GM12878 (cell line): ENCODE data around the gene MAGI1.

Source experiments
- ATF2 ChIP-seq: IDR thresholded peaks from 2 replicates; pipeline ENCODE4 v1.6.1; 2012; ENCODE audit warnings: low read length, inconsistent platforms
- BCL11A ChIP-seq: IDR thresholded peaks from 2 replicates; pipeline ENCODE4 v1.6.1; 2011; ENCODE audit warnings: low read depth, low read length
- CBX5 ChIP-seq: sonication (generic); IDR thresholded peaks from 2 replicates; pipeline ENCODE4 v1.6.1; 2016; ENCODE audit warnings: low read depth, moderate library complexity, mild to moderate bottlenecking, inconsistent platforms
- CTCF ChIP-seq, 3 experiments: IDR thresholded peaks in 2 of 3; conservative IDR thresholded peaks in 1 of 3; 2 replicates each; pipeline ENCODE4 v1.5.1; 2011; ENCODE audit warnings: low read depth in 3 of 3, low read length in 3 of 3, mild to moderate bottlenecking in 3 of 3, control low read depth in 2 of 3, moderate library complexity in 2 of 3, inconsistent platforms in 1 of 3, mixed read lengths in 1 of 3; ENCODE audit not compliant: control insufficient read depth in 2 of 3, insufficient read depth in 1 of 3; ENCODE audit errors: extremely low read depth in 1 of 3
- EGR1 ChIP-seq, 2 experiments: IDR thresholded peaks; 1 replicate in 1 of 2; 2 replicates in 1 of 2; pipeline ENCODE4 v1.6.1; 2011 to 2012; ENCODE audit warnings: low read depth in 2 of 2, low read length in 2 of 2, borderline replicate concordance in 1 of 2, mild to moderate bottlenecking in 1 of 2, moderate library complexity in 1 of 2
- ESRRA ChIP-seq: IDR thresholded peaks from 2 replicates; pipeline ENCODE4 v1.6.1; 2012; ENCODE audit warnings: mild to moderate bottlenecking, low read length, improper control_type of control experiment
- ETV6 ChIP-seq, 2 experiments: fragments of 450-650 bp in 1 of 2; IDR thresholded peaks in 1 of 2; conservative IDR thresholded peaks in 1 of 2; 2 replicates each; pipeline ENCODE4 v1.6.1; 2014; ENCODE audit warnings: antibody characterized with exemption in 1 of 2, borderline replicate concordance in 1 of 2, low read depth in 1 of 2, mild to moderate bottlenecking in 1 of 2, moderate library complexity in 1 of 2
- EZH2 ChIP-seq: IDR thresholded peaks from 2 replicates; pipeline ENCODE4 v1.6.1; 2012; ENCODE audit warnings: low read depth, mild to moderate bottlenecking, control low read depth, inconsistent platforms, low read length, borderline replicate concordance; ENCODE audit not compliant: control insufficient read depth
- FOS ChIP-seq: IDR thresholded peaks from 3 replicates; pipeline ENCODE4 v1.6.1; 2011; ENCODE audit warnings: borderline replicate concordance; ENCODE audit not compliant: insufficient read length; ENCODE audit errors: extremely low read depth
- NRF1 ChIP-seq: conservative IDR thresholded peaks from 2 replicates; pipeline ENCODE4 v1.6.1; 2011; ENCODE audit warnings: mild to moderate bottlenecking, low read depth, low read length, improper control_type of control experiment
- SIN3A ChIP-seq: IDR thresholded peaks from 2 replicates; pipeline ENCODE4 v1.6.1; 2012; ENCODE audit warnings: low read depth, low read length, improper control_type of control experiment
- SMAD1 ChIP-seq: fragments of 450-650 bp; IDR thresholded peaks from 2 replicates; pipeline ENCODE4 v1.6.1; 2018; ENCODE audit warnings: mild to moderate bottlenecking, low read depth; ENCODE audit not compliant: partially characterized antibody

- TF ChIP-seq ATF2: no peak
- TF ChIP-seq CBX5: no peak
- no peak for TF ChIP-seq ETV6 (conservative IDR thresholded peaks at IDR 0.05 in 1 of 2, IDR thresholded peaks at IDR 0.05 in 1 of 2; ENCODE audit: borderline replicate concordance in 1 of 2, low read depth in 1 of 2)
- no peak for TF ChIP-seq CTCF (IDR thresholded peaks at IDR 0.05 in 2 of 3, conservative IDR thresholded peaks at IDR 0.05 in 1 of 3; ENCODE audit: control insufficient read depth in 2 of 3, extremely low read depth in 1 of 3, insufficient read depth in 1 of 3, low read depth in 3 of 3, low read length in 3 of 3)
- no peak for TF ChIP-seq ESRRA
- no peak for TF ChIP-seq EZH2
- TF ChIP-seq NRF1: no peak
- no peak for TF ChIP-seq SMAD1
- no peak for TF ChIP-seq FOS
- no peak for TF ChIP-seq SIN3A
- no peak for TF ChIP-seq BCL11A
- TF ChIP-seq EGR1 (IDR thresholded peaks at IDR 0.05; ENCODE audit: borderline replicate concordance in 1 of 2, low read depth in 2 of 2, low read length in 2 of 2): no peak
These were observed 28.4 kb upstream of the MAGI1 start for GRCh38 chr3:66066963-66067617.
